HUES64 (cell line): Measurements from ENCODE around the gene CDK14.
A peak's percentile ranks its signal among the peaks of the same experiment; 100 is the strongest.

Experiments used
- H3K27ac ChIP-seq: 2 replicates; pipeline ENCODE4 v1.7.0; 2013; ENCODE audit warnings: low read depth, low read length, inconsistent platforms
- H3K27me3 ChIP-seq: 2 replicates; pipeline ENCODE4 v1.6.1; 2013; ENCODE audit warnings: mild to moderate bottlenecking, low read length; ENCODE audit not compliant: insufficient read depth
- H3K36me3 ChIP-seq: 2 replicates; pipeline ENCODE4 v1.6.1; 2013; ENCODE audit warnings: mild to moderate bottlenecking, low read length; ENCODE audit not compliant: insufficient read depth
- H3K4me1 ChIP-seq: 2 replicates; pipeline ENCODE4 v1.6.1; 2013; ENCODE audit warnings: mild to moderate bottlenecking, low read length, moderate library complexity; ENCODE audit not compliant: insufficient read depth
- H3K4me3 ChIP-seq: 2 replicates; pipeline ENCODE4 v1.5.1; 2013; ENCODE audit warnings: mild to moderate bottlenecking, low read length, moderate library complexity
- H3K9ac ChIP-seq: 2 replicates; pipeline ENCODE4 v1.6.1; 2013; ENCODE audit warnings: mild to moderate bottlenecking, low read depth, low read length
- H3K9me3 ChIP-seq: 2 replicates; pipeline ENCODE4 v1.6.1; 2013; ENCODE audit warnings: low read depth, low read length; ENCODE audit not compliant: insufficient read depth
- WGBS: fragments of 150-250, 120-280 bp; methylation state at CpG from one replicate; pipeline ENCODE4 v1.1.7; 2013; ENCODE audit warnings: missing lambda C conversion rate; 5-methylcytosine and 5-hydroxymethylcytosine counted together

The CDK14 gene

DNA sequence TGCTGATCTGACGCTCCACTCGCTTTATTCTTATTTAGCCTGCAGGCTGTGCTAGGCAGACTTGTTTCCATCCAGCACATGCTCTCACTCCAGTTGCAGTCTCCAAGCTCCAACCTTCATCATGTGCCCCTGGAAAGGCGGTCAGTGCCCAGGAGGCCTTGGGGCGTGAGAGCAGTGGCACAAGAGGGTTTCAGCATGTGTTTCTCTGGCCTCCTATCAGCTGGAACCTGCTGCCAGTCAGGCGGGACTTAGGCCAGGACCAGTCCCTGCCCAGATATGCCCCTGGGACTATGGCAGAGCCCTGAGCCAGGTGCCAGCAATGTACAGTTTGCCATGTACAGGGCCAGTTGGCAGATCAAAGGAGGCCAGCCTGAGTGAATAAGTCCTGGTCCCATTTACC lies 337.9 kb downstream of the CDK14 start:
- no peaks in the 10 kb centered on the region for H3K36me3 ChIP-seq
- H3K4me3 ChIP-seq: no peak overlapping the region
- no peak overlapping the region for H3K27ac ChIP-seq
- no peak overlapping the region for H3K9ac ChIP-seq
- no peaks in the 10 kb centered on the region for H3K9me3 ChIP-seq
- WGBS: 93% methylated on average over 5 of the region's 5 CpGs
- H3K27me3 ChIP-seq: no peaks in the 10 kb centered on the region
- no peaks in the 10 kb centered on the region for H3K4me1 ChIP-seq

DNA sequence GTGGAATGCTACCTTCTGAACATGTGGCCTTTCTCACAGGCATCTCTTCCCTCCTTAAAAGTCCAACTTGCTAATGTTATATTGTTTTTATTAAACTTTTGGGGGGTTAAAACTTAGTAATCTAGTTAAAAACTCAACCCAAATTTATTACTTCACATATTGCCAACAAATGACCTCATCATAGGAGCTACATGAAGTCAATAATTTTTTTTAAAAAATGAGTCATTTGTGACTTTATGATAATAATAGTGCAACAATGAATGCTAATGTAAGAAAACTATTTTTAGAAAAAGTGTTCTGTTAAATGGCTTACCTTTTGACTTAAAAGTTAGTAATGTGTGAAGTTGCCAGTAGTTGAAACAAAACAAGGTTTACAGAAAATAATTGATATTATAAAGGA lies 342.2 kb downstream of the CDK14 start:
- H3K4me1 ChIP-seq: no peaks in the 10 kb centered on the region
- H3K36me3 ChIP-seq: no peaks in the 10 kb centered on the region
- H3K9ac ChIP-seq: no peak overlapping the region
- no peak overlapping the region for H3K4me3 ChIP-seq
- H3K27ac ChIP-seq: no peak overlapping the region
- H3K9me3 ChIP-seq: no peaks in the 10 kb centered on the region
- no peaks in the 10 kb centered on the region for H3K27me3 ChIP-seq

DNA sequence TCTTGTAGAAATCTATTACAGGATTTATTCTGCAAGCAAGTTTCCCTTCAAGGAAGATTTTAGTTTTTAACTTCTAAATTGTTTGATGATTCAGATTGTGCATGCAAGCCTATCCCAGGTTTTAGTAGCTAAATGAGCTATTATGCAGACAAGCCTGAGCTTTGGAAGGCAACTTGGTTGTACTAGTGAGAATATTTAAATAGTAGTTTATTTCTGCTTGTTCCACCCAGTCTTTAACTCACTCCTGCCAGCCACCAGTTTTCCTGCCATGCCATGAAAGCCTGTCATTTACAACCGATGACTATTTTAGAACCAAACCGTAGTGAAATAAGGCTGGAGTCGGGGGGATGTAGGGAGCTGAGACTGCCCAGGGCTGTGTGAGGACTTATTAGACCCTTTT lies 343.5 kb downstream of the CDK14 start:
- Histone ChIP-seq H3K9ac (no peak overlapping the region), H3K27ac (no peak overlapping the region)
- 95% methylated on average over 3 of the region's 3 CpGs for WGBS

DNA sequence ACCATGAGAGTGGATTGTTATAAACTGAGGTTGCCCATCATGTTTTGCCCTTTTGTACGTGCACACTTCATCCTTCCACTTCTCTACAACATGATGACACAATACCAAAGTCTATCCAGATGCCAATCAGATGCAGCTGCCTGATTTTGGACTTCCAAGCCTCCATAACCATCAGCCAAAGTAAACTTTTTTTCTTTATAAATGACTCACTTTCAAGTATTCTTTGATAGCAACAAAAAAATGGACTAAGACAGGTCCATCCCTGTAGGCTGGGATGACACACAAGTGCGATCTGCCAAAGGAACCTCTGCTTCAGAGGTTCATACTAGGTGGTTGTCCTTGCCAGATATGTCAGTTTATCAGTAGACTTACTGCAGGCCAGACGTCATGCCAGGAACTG lies 347.9 kb downstream of the CDK14 start:
- Histone ChIP-seq H3K27me3 (no peaks in the 10 kb centered on the region), H3K9ac (no peak overlapping the region), H3K27ac (no peak overlapping the region), H3K4me3 (no peak overlapping the region), H3K4me1 (peaks cover 3% of the 10 kb centered on the region; the same call in 1 of the 2 replicates), H3K9me3 (no peaks in the 10 kb centered on the region), H3K36me3 (no peaks in the 10 kb centered on the region)
- 94% methylated on average over 3 of the region's 3 CpGs for WGBS

More for the DNA sequence above, 343.5 kb downstream of the CDK14 start:
- no peak overlapping the region for H3K4me3 ChIP-seq
- no peaks in the 10 kb centered on the region for H3K36me3 ChIP-seq
- H3K9me3 ChIP-seq: no peaks in the 10 kb centered on the region
- no peaks in the 10 kb centered on the region for H3K27me3 ChIP-seq
- H3K4me1 ChIP-seq: no peaks in the 10 kb centered on the region

DNA sequence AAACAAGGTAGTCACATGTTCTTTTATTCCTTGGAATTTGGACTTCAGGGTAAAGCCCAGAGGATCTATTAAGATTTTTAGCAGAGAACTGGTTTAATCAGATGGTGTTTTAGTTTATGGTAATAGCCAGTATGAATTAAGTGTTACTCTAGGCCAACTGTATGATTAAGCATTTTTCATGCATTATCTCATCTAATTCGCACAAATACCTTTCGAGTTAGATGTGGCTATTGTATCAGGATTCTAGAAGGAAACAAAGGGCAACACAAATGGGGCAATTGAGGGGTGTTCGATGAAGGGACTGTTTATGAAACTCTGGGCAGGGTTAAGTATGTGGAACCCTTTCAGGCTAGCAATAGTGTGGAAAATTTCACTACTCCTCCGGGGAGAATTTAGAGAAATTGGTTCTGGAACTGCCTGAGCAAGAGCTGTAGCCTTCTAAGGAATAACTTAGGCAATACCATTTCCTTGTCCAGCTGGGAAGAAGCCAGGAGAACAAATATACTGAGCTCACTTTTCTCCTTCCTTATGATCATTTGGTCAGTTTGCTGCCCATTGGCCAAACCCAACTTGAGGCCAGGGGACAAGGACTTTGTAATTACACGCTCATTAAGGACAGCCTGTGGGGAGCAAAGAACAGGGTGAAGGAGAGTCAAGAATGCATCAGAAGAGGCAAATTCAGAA lies 349.1 kb downstream of the CDK14 start:
- Histone ChIP-seq H3K9ac (no peak overlapping the region), H3K27me3 (no peaks in the 10 kb centered on the region), H3K36me3 (no peaks in the 10 kb centered on the region), H3K4me1 (peaks cover 3% of the 10 kb centered on the region; the same call in 1 of the 2 replicates), H3K4me3 (no peak overlapping the region), H3K9me3 (no peaks in the 10 kb centered on the region), H3K27ac (no peak overlapping the region)
- 94% methylated on average over 5 of the region's 5 CpGs for WGBS

DNA sequence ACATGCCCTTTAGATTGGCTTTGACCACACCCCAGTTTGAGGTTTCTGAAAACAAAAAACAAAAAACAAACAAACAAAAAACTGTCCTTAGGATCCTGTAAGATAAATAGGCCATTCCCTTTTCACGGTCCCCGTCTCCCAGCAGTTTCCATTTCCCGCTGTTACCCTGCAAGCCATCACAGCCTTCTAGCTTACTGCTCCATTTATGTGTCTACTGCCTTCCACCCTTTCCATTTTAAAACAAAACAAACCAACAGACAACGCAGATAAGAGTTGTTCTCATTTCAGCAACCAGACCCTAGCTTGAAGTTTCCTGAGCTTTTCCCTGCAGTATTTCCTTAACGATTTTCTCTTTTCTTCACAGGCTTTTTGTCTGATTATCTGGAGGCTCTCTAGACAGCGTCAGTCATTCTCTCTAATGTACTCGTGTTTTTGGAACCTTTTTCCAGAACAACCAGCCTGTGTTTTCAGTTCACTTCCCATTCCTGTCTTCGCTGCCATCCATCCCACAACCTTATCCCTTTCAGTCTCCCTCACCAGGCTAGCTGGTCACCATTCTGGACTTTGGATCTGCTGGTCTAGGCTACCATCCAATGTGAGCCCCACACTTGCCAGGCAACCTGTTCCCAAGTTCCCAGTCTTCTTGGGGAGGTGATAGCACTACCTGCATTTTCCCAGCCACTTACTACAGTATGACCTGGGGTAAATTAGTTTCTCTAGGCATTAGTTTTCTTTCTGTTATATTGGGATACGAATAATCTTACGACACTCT lies 350.8 kb downstream of the CDK14 start:
- Histone ChIP-seq H3K9me3 (no peaks in the 10 kb centered on the region), H3K4me3 (no peak overlapping the region), H3K9ac (no peak overlapping the region), H3K36me3 (no peaks in the 10 kb centered on the region), H3K4me1 (peaks cover 11% of the 10 kb centered on the region), H3K27me3 (no peaks in the 10 kb centered on the region), H3K27ac (no peak overlapping the region)
- 81% methylated on average over 8 of the region's 10 CpGs for WGBS

DNA sequence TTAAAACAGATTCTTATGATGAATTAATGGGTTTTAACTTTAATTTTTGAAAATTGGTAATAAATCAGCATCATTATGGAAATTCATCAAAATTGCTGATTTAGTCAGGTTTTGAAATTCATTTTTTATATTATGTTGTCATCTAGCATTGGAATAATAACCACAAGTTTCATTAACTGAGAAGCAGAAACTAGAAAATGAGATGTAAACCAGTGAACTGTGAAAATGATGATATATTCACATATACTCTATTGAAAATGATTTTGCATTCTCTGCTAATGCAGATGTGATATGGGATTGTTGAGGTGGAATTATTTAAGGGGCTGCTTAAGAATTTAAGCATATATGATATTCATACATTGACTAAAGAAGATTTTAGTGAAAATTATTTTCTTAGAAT lies 352.0 kb downstream of the CDK14 start:
- Histone ChIP-seq H3K4me3 (no peak overlapping the region), H3K9me3 (no peaks in the 10 kb centered on the region), H3K27ac (no peak overlapping the region), H3K36me3 (no peaks in the 10 kb centered on the region), H3K27me3 (no peaks in the 10 kb centered on the region), H3K9ac (no peak overlapping the region), H3K4me1 (peaks cover 23% of the 10 kb centered on the region)

DNA sequence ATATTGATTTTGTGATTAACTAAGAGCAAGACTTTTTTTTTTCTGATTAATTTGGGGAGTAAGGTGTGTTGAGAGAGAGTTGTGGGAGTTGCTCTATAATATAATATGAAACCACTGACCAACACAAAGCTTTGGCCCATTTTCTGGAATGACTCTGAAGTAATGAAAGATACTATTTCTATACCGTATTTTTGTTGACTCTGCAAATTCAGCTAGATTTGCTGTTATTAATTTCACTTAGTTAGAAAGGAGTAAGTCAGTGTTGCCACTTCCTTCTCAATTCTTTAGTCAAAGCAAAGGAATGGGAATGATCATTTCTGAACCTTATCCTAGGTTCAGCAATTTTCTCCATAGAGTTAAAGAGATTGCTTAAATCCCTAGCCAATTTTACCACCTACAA lies 355.1 kb downstream of the CDK14 start:
- Histone ChIP-seq H3K36me3 (no peaks in the 10 kb centered on the region), H3K9me3 (no peaks in the 10 kb centered on the region), H3K9ac (no peak overlapping the region), H3K27me3 (no peaks in the 10 kb centered on the region), H3K4me1 (peaks cover 44% of the 10 kb centered on the region), H3K4me3 (no peak overlapping the region), H3K27ac (peak overlapping the region; percentile 71; the same call in 1 of the 2 replicates)
- whole genome bisulfite sequencing: 100% methylated on average over 1 of the region's 1 CpG

DNA sequence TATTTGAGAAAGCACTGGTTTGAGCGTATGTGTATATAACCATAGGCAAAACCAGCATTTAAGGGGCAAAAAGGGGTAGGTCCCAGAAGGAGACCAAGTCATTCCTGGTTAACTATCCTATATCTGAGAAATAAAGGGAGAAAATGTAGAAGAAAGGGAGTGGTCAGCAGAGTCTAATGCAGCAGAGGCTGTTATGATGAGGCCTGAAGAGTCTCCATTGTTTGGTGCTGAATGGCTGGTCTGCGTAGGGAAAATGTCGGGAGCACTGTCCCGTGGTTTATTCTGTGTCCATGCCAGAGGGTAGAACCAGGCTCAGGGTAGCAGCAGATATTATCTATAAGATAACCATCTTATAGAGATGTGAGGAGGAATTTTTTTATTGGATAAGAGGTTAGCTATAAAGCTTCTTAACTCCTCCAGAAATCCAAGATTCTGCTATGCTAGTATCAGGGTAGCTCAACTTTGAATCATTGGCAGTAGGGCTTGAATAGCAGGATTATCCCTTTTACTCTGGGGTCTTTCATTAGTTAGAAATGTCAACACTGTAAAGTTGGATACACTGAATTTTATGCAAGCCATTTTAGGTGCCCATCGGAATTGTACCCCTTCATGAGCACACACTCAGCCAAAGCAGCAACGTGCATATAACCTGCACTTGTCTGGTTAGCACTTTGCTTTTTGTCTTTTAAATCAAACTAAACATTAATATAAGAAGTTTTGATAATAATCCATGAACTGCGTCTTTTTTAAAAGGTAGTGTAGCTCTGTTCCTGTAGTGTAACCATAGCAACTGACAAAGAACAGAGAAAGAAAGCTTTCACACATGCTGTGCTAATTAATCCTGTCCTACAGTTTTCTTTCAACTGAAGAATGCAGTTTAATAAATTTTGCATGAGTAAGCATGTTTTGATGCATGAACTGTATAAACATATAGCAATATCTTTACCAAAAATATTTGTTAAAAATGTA lies 356.1 kb downstream of the CDK14 start:
- H3K4me1 ChIP-seq: peaks cover 44% of the 10 kb centered on the region
- H3K27me3 ChIP-seq: no peaks in the 10 kb centered on the region
- H3K9me3 ChIP-seq: no peaks in the 10 kb centered on the region
- H3K27ac ChIP-seq: peak overlapping the region; percentile 71
- H3K36me3 ChIP-seq: no peaks in the 10 kb centered on the region
- WGBS: 74% methylated on average over 6 of the region's 7 CpGs
- H3K9ac ChIP-seq: peak overlapping the region; percentile 50; the same call in 1 of the 2 replicates
- peak overlapping the region; percentile 29; the same call in 1 of the 2 replicates for H3K4me3 ChIP-seq

DNA sequence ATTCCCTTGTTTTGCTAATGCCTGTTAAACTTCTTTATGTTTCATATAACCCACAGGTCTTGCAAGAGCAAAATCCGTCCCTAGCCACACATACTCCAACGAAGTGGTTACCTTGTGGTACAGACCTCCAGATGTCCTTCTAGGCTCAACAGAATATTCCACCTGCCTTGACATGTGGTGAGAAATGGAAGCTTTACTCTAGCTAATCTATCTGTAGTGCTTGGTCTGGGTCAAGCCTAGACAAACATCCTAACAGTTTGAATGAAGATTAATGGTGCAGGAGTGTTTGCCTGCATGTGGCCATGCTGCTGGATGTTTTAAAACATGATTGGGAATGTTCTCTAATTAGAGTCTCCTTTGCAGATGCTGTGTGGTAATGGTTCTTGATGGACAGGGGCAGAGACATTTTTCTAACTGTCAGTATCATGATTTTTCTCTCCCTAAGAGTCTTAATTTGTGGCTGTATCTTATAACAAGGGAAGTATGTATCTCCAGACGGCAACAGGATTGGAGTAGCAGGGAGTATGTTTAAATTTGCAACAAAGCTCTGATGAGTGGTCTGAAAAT lies 359.6 kb downstream of the CDK14 start:
- Histone ChIP-seq H3K27me3 (no peaks in the 10 kb centered on the region), H3K4me3 (no peak overlapping the region), H3K9ac (no peak overlapping the region), H3K4me1 (peaks cover 44% of the 10 kb centered on the region), H3K27ac (no peak overlapping the region), H3K9me3 (no peaks in the 10 kb centered on the region), H3K36me3 (no peaks in the 10 kb centered on the region; the same call in 1 of the 2 replicates)
- WGBS: 78% methylated on average over 3 of the region's 3 CpGs
